ENCODE measurements around the gene ZNF775.

Gene ZNF775

DNA sequence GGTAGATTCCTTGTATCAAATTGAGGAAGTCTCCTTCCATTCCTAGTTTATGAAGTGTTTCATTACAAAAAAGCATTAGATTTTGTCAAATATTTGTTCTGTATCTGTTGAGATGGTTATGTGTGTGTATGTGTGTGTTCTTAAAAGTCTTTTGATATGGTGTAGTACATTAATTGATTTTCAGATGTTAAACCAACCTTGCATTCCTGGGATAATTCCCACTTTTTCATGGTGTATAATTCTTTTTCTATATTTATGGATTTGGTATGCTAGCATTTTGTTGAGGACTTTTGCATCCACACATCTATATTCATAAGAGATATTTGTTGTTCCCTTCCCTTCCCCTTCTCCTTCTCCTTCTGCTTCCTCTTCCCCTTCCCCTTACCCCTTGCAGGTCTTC is 62.4 kb downstream of the ZNF775 start:
- no peak for DNase-seq (ENCODE audit: low read depth in 3 of 3)

DNA sequence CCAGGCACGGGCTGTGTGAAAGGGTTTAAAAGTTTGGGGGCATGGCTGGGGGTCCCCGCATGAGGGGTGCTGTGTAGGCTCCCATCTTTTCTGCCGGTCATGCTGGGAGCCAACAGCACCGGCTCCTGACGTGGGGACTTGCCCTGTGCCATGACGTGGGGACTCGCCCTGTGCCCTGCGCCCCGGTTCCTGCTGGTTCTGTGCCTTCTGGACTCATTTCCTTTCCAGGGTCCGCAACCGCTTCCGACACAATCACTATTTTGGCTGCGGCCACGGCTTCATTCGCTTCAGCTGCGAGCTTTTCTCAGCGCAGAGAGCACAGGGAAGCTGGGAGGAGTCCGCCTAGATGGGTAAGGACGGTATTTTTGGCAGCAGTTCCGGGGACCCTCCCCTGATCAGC is 63.7 kb downstream of the ZNF775 start:
- DNase-seq (ENCODE audit: low read depth in 3 of 3), result no peak

- DNase-seq (ENCODE audit: low read depth in 3 of 3), result no peak
These were observed 64.8 kb downstream of the ZNF775 start for GRCh38 chr7:150443793-150444540.

DNA sequence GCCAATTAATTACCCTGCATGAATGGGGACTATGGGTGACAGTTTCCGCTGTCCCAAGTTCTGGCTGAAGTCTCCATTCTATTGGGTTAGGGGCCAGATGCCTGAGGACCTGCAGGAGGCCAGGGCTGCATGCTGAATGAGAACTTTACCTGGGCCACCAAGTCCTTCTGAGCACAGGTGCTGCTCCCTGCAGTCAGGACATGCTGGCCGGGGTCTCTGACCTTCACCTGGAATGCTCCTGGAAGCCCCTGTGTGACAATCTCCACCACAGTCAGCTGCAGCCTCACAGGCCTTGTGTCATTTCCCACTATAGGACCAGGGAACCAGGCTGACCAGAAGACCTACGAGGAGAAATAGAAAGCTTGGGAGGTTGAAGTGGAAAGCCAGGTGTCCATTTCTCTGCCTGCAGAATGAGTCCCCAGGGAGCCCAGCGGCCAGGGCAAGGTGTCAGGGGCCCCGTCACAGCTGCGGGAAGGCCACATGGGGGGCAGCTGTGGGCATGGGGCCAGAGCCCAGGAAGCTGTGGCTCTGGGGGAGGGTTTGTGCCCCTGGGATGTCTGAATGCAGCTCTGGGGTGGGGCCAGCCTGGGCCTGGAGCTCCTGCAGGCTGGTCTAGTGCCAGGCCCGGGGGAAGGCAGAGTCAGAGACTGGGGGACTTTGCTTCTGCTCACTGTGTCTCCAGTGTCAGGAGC is 65.7 kb downstream of the ZNF775 start:
- DNase-seq (ENCODE audit: low read depth in 3 of 3), result no peak

- DNase-seq (ENCODE audit: low read depth in 3 of 3), result no peak
These were observed 67.3 kb downstream of the ZNF775 start for GRCh38 chr7:150446288-150446938.

Data from stimulated activated CD4-positive, alpha-beta T cell treated with anti-CD3 and anti-CD28 coated beads, TNF-alpha, amount 100 ng/mL, for 48 hours (primary cell).